H1 (cell line): ENCODE measurements around the gene CMIP. TPM values are rescaled to one million over a fixed set of nuclear protein-coding genes. Genes with fewer than 3 reads are reported as not detected.

Experiments used
- CTCF ChIA-PET: fragments of 300-600 bp; sonication (Branson Sonifier 250); formaldehyde crosslinking; loops from one replicate; lab custom pipeline; 2021; ENCODE audit not compliant: partially characterized antibody; lab: Charles Lee
- POLR2A ChIA-PET: fragments of 300-600 bp; sonication (Branson Sonifier 250); formaldehyde crosslinking; loops from one replicate; lab custom pipeline; 2021; ENCODE audit warnings: inconsistent platforms; ENCODE audit not compliant: partially characterized antibody; lab: Charles Lee
- DNase-seq, 2 experiments: peaks; one replicate each; pipeline versions ENCODE4 v3.0.0 to v3.0.0-alpha.2; 2010 to 2022; ENCODE audit warnings: low spot score in 2 of 2, low read depth in 1 of 2, mixed read lengths in 1 of 2
- FAIRE-seq: peaks from 2 replicates; lab custom pipeline; 2011; peaks lifted over from hg19 to GRCh38; lab: Jason Lieb, UNC
- H2AFZ ChIP-seq: 2 replicates; pipeline ENCODE4 v1.8.1; 2012; ENCODE audit warnings: low read length, inconsistent platforms
- H2AK5ac ChIP-seq: 2 replicates; pipeline ENCODE4 v1.6.1; 2013; ENCODE audit warnings: low read depth, low read length
- H2BK120ac ChIP-seq: replicated peaks from 2 replicates; pipeline ENCODE3; 2013; ENCODE audit warnings: low read depth, low read length, inconsistent platforms
- H2BK12ac ChIP-seq: 2 replicates; pipeline ENCODE4 v1.6.1; 2013; ENCODE audit warnings: low read depth, low read length
- H2BK15ac ChIP-seq: 2 replicates; pipeline ENCODE4 v1.6.1; 2013; ENCODE audit warnings: low read length
- H2BK20ac ChIP-seq: 2 replicates; pipeline ENCODE4 v1.6.1; 2013; ENCODE audit warnings: low read length
- H2BK5ac ChIP-seq: 2 replicates; pipeline ENCODE4 v1.6.1; 2013; ENCODE audit warnings: low read depth, low read length
- H3K14ac ChIP-seq: 2 replicates; pipeline ENCODE4 v1.6.1; 2013; ENCODE audit warnings: inconsistent platforms; ENCODE audit not compliant: insufficient read length
- H3K18ac ChIP-seq: 2 replicates; pipeline ENCODE4 v1.6.1; 2013; ENCODE audit warnings: low read length; ENCODE audit errors: extremely low read depth
- H3K23ac ChIP-seq: 2 replicates; pipeline ENCODE4 v1.6.1; 2013; ENCODE audit warnings: inconsistent platforms; ENCODE audit not compliant: insufficient read length
- H3K23me2 ChIP-seq: 2 replicates; pipeline ENCODE4 v1.6.1; 2013; ENCODE audit warnings: low read depth, low read length
- H3K27ac ChIP-seq: 2 replicates; pipeline ENCODE4 v1.6.1; 2011; ENCODE audit warnings: low read depth, low read length, inconsistent platforms
- H3K27me3 ChIP-seq, 4 experiments: replicated peaks in 1 of 4; 1 replicate in 1 of 4; 2 replicates in 3 of 4; pipeline versions ENCODE4 v1.6.1 to v1.8.1; 2011 to 2013; ENCODE audit warnings: low read length in 3 of 4, mild to moderate bottlenecking in 3 of 4, inconsistent platforms in 2 of 4, mixed read lengths in 2 of 4, moderate library complexity in 1 of 4; ENCODE audit not compliant: control insufficient read depth in 3 of 4, insufficient read depth in 3 of 4; ENCODE audit errors: extremely low read depth in 1 of 4
- H3K36me3 ChIP-seq, 4 experiments: 2 replicates each; pipeline versions ENCODE4 v1.6.1 to v1.8.1; 2011 to 2013; ENCODE audit warnings: mild to moderate bottlenecking in 4 of 4, low read length in 3 of 4, moderate library complexity in 2 of 4, control low read depth in 1 of 4, inconsistent platforms in 1 of 4; ENCODE audit not compliant: insufficient read depth in 4 of 4, control insufficient read depth in 2 of 4
- H3K4ac ChIP-seq: replicated peaks from 2 replicates; pipeline ENCODE3; 2013; ENCODE audit warnings: low read length, low read depth, mixed read lengths, inconsistent platforms; ENCODE audit not compliant: insufficient read length
- H3K4me1 ChIP-seq, 4 experiments: replicated peaks in 1 of 4; 1 replicate in 1 of 4; 2 replicates in 3 of 4; pipeline versions ENCODE4 v1.6.1 to v1.8.1; 2011 to 2013; ENCODE audit warnings: low read length in 3 of 4, inconsistent platforms in 2 of 4, mixed read lengths in 1 of 4; ENCODE audit not compliant: insufficient read depth in 4 of 4, control insufficient read depth in 3 of 4
- H3K4me2 ChIP-seq, 2 experiments: 2 replicates each; pipeline versions ENCODE4 v1.6.1 to v1.8.1; 2011 to 2013; ENCODE audit warnings: low read depth in 2 of 2, low read length in 2 of 2, control low read depth in 1 of 2, inconsistent platforms in 1 of 2, mild to moderate bottlenecking in 1 of 2; ENCODE audit not compliant: insufficient read depth in 1 of 2
- H3K4me3 ChIP-seq, 4 experiments: fragments of 200-600, 300-600 bp in 1 of 4; sonication (generic), shearing (Covaris generic), sonication (Bioruptor Twin) in 1 of 4; 2 replicates each; pipeline versions ENCODE4 v1.5.1 to v1.8.1; 2011 to 2016; ENCODE audit warnings: low read length in 4 of 4, low read depth in 3 of 4, control low read depth in 2 of 4, inconsistent platforms in 2 of 4, mild to moderate bottlenecking in 2 of 4, mixed read lengths in 1 of 4, moderate library complexity in 1 of 4; ENCODE audit not compliant: insufficient read depth in 2 of 4; ENCODE audit errors: extremely low read depth in 1 of 4
- H3K56ac ChIP-seq: replicated peaks from 2 replicates; pipeline ENCODE3; 2013; ENCODE audit warnings: low read depth, mild to moderate bottlenecking, mixed read lengths, low read length, inconsistent platforms; ENCODE audit not compliant: insufficient read length
- H3K79me1 ChIP-seq: 2 replicates; pipeline ENCODE4 v1.6.1; 2013; ENCODE audit warnings: low read depth, low read length, control low read depth
- H3K79me2 ChIP-seq, 2 experiments: 2 replicates each; pipeline versions ENCODE4 v1.6.1 to v1.8.1; 2012 to 2013; ENCODE audit warnings: low read length in 2 of 2, mild to moderate bottlenecking in 2 of 2, inconsistent platforms in 1 of 2; ENCODE audit not compliant: insufficient read depth in 2 of 2, control insufficient read depth in 1 of 2
- H3K9ac ChIP-seq, 4 experiments: replicated peaks in 1 of 4; 1 replicate in 1 of 4; 2 replicates in 3 of 4; pipeline versions ENCODE4 v1.6.1 to v1.8.1; 2011 to 2013; ENCODE audit warnings: low read depth in 3 of 4, low read length in 3 of 4, control low read depth in 2 of 4, mild to moderate bottlenecking in 2 of 4, moderate library complexity in 2 of 4, inconsistent platforms in 1 of 4; ENCODE audit errors: extremely low read depth in 1 of 4
- H3K9me3 ChIP-seq, 2 experiments: 2 replicates each; pipeline versions ENCODE4 v1.6.1 to v1.8.1; 2012 to 2013; ENCODE audit warnings: mild to moderate bottlenecking in 2 of 2, moderate library complexity in 2 of 2, control low read depth in 1 of 2, inconsistent platforms in 1 of 2, low read depth in 1 of 2, low read length in 1 of 2, mixed read lengths in 1 of 2; ENCODE audit not compliant: insufficient read depth in 2 of 2
- H4K20me1 ChIP-seq, 2 experiments: replicated peaks in 1 of 2; 2 replicates each; pipeline versions ENCODE3 to v1.8.1; 2011 to 2013; ENCODE audit warnings: inconsistent platforms in 2 of 2, low read length in 2 of 2, mild to moderate bottlenecking in 1 of 2; ENCODE audit not compliant: insufficient read depth in 2 of 2, control insufficient read depth in 1 of 2
- H4K5ac ChIP-seq: 2 replicates; pipeline ENCODE4 v1.6.1; 2013; ENCODE audit warnings: low read length, low read depth, mixed read lengths, inconsistent platforms; ENCODE audit not compliant: insufficient read length
- H4K8ac ChIP-seq: 2 replicates; pipeline ENCODE4 v1.8.0; 2013; ENCODE audit warnings: mild to moderate bottlenecking, moderate library complexity, low read length, inconsistent platforms; ENCODE audit not compliant: insufficient read depth; ENCODE audit errors: extremely low read depth
- H4K91ac ChIP-seq: replicated peaks from 2 replicates; pipeline ENCODE3; 2013; ENCODE audit warnings: low read length, mixed read lengths, inconsistent platforms; ENCODE audit not compliant: insufficient read length
- EZH2 ChIP-seq: fragments of 200-600 bp; sonication (generic); IDR thresholded peaks from 2 replicates; pipeline ENCODE4 v1.7.1; 2012; ENCODE audit warnings: low read depth, mild to moderate bottlenecking, moderate library complexity, low read length, inconsistent platforms; ENCODE audit not compliant: severe bottlenecking
- GABPA ChIP-seq: IDR thresholded peaks from 2 replicates; pipeline ENCODE4 v1.6.1; 2011; ENCODE audit warnings: mild to moderate bottlenecking, low read length, moderate library complexity, borderline replicate concordance; ENCODE audit not compliant: insufficient read depth
- JUN ChIP-seq: IDR thresholded peaks from 2 replicates; pipeline ENCODE4 v1.6.1; 2011; ENCODE audit warnings: low read depth, mild to moderate bottlenecking, improper control_type of control experiment, low read length
- YY1 ChIP-seq: IDR thresholded peaks from 2 replicates; pipeline ENCODE4 v1.6.1; 2011; ENCODE audit warnings: low read depth, mild to moderate bottlenecking, low read length
- WGBS, 2 experiments: shearing (Covaris generic) in 1 of 2; methylation state at CpG; one replicate each; pipeline versions ENCODE4 v1.1.6 to v1.1.7; 2013 to 2015; ENCODE audit warnings: low lambda C conversion rate in 2 of 2, mixed read lengths in 2 of 2, inconsistent platforms in 1 of 2, low coverage in 1 of 2, missing lambda C conversion rate in 1 of 2; ENCODE audit not compliant: insufficient replicate concordance in 2 of 2, insufficient coverage in 1 of 2, insufficient read length in 1 of 2; ENCODE audit errors: extremely low coverage in 1 of 2, missing lambda C conversion rate in 1 of 2; 5-methylcytosine and 5-hydroxymethylcytosine counted together
- polyA plus RNA-seq, 7 experiments: library from polyadenylated mRNA; depleted of rRNA in 3 of 7; stranded (reverse) in 5 of 7; unstranded in 2 of 7; fragments of >200 nt in 5 of 7; fragments of 200-250 nt in 2 of 7; gene quantifications; 1 replicate in 5 of 7; 2 replicates in 1 of 7; 4 replicates in 1 of 7; pipeline versions ENCODE4 v1.2.1 to v1.2.3, GENCODE V29; 2011 to 2013; ENCODE audit warnings: missing spikeins in 2 of 7, mixed read lengths in 2 of 7
- total RNA-seq: library from RNA; stranded (reverse); fragmentation: NEBNext Ultra II Directional; extraction: Animal tissue kit (Norgen Biotek cat#: 25700); gene quantifications from 2 replicates; pipeline ENCODE4 v1.2.1, GENCODE V29; 2021

The CMIP gene
- total and polyA plus RNA-seq, 2 of the 8 experiments (the other 6 are each of a cell fraction or from before 2014, with no cell fraction given), result 7.9 to 53.2 TPM

- no peak overlapping the region for H2AK5ac ChIP-seq
- DNase-seq (no peak), FAIRE-seq (no peak)
- no peak overlapping the region for H2AFZ ChIP-seq
- no peak overlapping the region for H3K23ac ChIP-seq
- H2BK5ac ChIP-seq, result no peak overlapping the region
- no peak overlapping the region for H2BK12ac ChIP-seq
- H3K27me3 ChIP-seq, result no peaks in the 10 kb centered on the region
- TF ChIP-seq GABPA (no peak), JUN (no peak), YY1 (no peak), EZH2 (no peak)
- no peak overlapping the region for H2BK120ac ChIP-seq
- POLR2A ChIA-PET, result interaction anchor here (0.7 kb wide), 2 partner anchors 10 to 222 kb away, joined by 3 read pairs; no protein-coding TSS in a partner anchor
- H3K27ac ChIP-seq, result no peak overlapping the region
- H3K23me2 ChIP-seq, result no peaks in the 10 kb centered on the region
- no peaks in the 10 kb centered on the region for H3K36me3 ChIP-seq
- no peak overlapping the region for H3K9ac ChIP-seq
- CTCF ChIA-PET, result interaction anchor here (0.6 to 3.6 kb wide), 4 partner anchors 9 to 302 kb away, joined by 3 to 30 read pairs (median 5); no protein-coding TSS in a partner anchor
- no peaks in the 10 kb centered on the region for H4K20me1 ChIP-seq
- H2BK20ac ChIP-seq, result no peak overlapping the region
- no peak overlapping the region for H2BK15ac ChIP-seq
- 76% methylated on average over 6 of the region's 6 CpGs; no CpG with 5 or more reads in 1 of the 2 experiments for WGBS, 2 experiments
- H3K79me2 ChIP-seq, result no peaks in the 10 kb centered on the region
- no peak overlapping the region for H3K4me3 ChIP-seq
- H3K18ac ChIP-seq, result no peak overlapping the region
- H3K4me2 ChIP-seq, result no peak overlapping the region
- no peak overlapping the region for H4K5ac ChIP-seq
- peaks cover 0 to 4% (median 0%) of the 10 kb centered on the region in 4 experiments; a peak in 3 of 7 replicates for H3K4me1 ChIP-seq
- no peak overlapping the region for H4K8ac ChIP-seq
- no peaks in the 10 kb centered on the region for H3K79me1 ChIP-seq
- no peak overlapping the region for H3K14ac ChIP-seq
- H3K4ac ChIP-seq, result no peak overlapping the region
- no peak overlapping the region for H4K91ac ChIP-seq
- H3K56ac ChIP-seq, result no peak overlapping the region
- H3K9me3 ChIP-seq, result no peaks in the 10 kb centered on the region
Observed at GRCh38 chr16:81427219-81427618, 17.4 kb upstream of the CMIP start.
